CD4-positive, alpha-beta T cell treated with Interleukin-6 for 4 hours (primary cell): ENCODE results near the gene STYK1.
A peak's percentile ranks its signal among the peaks of the same experiment; 100 is the strongest.
"Not testable (repeated sequence)": the region's sequence is repeated elsewhere in the genome, so short reads cannot be mapped to it uniquely, and the experiment has no call there.

Experiments used
- DNase-seq: peaks from one replicate; pipeline ENCODE4 v3.0.0-alpha.2; 2020; ENCODE audit warnings: mixed read lengths

Gene STYK1

GRCh38 chr12:10688042-10688441 is 14.2 kb upstream of the STYK1 start:
- no peak for DNase-seq

GRCh38 chr12:10672231-10672868 is 1.5 kb downstream of the STYK1 start:
- peak; percentile 14 for DNase-seq

GRCh38 chr12:10669533-10669932 is 4.3 kb downstream of the STYK1 start:
- DNase-seq, result no peak

DNA sequence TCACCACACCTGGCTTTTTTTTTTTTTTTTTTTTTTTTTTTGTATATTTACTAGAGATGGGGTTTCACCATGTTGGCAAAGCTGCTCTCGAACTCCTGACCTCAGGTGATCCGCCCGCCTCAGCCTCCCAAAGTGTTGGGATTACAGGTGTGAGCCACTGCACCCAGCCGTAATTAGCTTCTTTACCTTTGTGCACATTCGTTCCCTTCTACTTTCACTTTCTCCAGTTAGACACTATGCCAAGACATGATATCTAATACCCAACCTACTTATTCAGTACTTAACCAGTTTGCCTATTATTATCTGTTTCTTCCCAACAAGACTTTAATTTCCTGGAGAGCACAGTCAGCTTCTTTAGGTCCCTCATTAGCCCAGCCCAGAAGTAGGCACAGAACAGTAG is 5.3 kb downstream of the STYK1 start:
- DNase-seq, result no peak

GRCh38 chr12:10667581-10667980 is 6.3 kb downstream of the STYK1 start:
- DNase-seq, result no peak

- DNase-seq, result no peak
Measured at GRCh38 chr12:10664499-10664898, 9.4 kb downstream of the STYK1 start.

DNA sequence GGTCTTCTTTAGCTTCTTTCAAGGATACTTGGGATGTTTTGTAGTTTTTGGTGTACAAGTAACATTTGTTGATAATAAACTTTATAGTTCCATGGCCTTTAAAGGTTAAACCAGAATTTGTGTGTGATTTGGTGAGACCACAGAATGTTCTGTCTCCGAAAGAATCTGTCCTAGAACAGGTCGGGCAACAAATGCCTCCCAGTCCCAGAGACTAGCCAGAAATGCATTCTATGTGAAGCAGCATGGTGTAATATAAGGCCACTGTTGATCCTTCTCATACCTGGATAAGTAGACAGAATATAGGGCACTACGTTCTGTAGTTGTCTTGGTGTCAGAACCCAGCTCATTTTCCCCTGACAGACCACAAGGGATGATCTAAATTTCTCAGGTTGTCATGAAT is 10.0 kb downstream of the STYK1 start:
- no peak for DNase-seq

DNA sequence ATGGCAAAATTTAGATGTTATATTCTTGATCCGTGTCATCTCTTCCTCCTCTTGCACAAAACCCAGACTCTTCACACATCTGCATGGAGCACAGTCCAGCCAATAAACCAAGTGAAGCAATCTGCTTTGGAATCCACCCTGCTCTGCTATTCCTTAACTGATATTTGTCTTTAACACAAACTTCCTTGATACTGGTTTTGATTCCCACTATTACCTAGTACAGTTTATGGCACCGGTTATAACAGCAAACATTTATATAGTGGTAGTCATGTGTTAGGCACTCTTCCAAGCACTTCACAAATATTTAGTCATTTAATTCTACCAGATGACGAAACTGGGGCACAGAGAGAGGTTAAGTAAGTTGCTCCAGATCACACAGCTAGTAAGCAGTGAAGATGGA is 12.5 kb downstream of the STYK1 start:
- DNase-seq, result no peak

DNA sequence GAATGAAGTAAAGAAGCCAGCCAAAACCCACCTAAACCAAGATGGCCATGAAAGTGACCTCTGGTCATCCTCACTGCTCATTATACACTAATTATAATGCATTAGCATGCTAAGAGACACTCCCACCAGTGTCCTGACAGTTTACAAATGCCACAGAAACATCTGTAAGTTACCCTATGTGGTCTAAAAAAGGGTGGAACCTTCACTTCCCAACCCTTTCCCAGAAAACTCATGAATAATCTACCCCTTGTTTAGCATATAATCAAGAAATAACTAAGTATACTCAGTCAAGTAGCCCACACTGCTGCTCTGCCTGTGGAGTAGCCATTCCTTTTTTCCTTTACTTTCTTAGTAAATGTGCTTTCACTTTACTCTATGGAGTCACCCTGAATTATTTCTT is 19.8 kb downstream of the STYK1 start:
- no peak for DNase-seq

DNA sequence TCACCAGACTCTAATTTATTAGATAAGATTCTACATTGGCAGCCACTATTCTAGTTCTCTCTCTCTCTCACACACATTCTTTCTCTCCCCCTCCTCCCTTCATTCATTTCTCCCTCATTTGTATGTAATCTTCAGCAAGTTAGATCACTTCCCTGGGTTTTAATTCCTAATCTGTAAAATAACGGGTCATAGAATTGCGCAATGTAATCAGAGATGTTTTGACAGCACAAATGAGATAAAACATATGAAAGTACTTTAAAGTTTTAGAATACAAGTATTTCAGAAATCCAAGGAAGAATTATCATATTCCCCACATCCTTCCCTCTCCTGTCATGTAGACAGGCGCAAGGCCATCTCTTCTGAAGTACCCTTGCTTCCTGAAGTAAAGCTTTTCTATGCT is 21.7 kb downstream of the STYK1 start:
- no peak for DNase-seq

GRCh38 chr12:10646576-10646975 is 27.3 kb downstream of the STYK1 start:
- not testable (repeated sequence) for DNase-seq

DNA sequence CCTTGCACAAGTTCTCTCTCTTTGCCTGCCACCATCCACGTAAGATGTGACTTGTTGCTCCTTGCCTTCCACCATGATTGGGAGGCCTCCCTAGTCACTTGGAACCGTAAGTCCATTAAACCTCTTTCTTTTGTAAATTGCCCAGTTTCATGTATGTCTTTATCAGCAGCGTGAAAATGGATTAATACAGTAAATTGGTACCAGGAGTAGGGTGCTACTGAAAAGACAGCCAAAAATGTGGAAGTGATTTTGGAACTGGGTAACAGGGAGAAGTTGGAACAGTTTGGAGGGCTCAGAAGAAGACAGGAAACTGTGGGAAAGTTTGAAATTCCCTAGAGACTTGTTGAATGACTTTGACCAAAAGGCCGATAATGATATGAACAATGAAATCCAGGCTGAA is 27.9 kb downstream of the STYK1 start:
- no peak for DNase-seq

GRCh38 chr12:10641735-10642500 is 31.9 kb downstream of the STYK1 start:
- no peak for DNase-seq

GRCh38 chr12:10638728-10639127 is 35.1 kb downstream of the STYK1 start:
- DNase-seq, result no peak

DNA sequence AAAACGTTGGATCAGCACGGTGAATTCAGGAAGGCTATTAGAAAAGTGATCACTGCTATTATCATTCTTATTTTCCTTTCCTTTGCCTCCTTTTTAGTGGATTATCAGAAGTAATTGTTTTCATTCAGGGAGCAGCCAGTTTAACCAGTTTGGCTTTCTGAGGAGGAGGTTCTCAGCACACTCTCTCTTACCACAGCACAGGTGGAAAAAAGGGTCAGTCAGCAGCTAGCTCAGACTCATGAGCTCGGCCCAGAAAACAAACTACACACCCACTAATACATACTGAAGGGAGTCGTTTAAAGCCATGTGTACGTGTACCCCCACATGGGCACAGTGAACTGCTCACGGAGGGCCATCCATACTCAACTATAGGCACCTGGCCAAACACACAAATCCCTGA is 37.2 kb downstream of the STYK1 start:
- no peak for DNase-seq

DNA sequence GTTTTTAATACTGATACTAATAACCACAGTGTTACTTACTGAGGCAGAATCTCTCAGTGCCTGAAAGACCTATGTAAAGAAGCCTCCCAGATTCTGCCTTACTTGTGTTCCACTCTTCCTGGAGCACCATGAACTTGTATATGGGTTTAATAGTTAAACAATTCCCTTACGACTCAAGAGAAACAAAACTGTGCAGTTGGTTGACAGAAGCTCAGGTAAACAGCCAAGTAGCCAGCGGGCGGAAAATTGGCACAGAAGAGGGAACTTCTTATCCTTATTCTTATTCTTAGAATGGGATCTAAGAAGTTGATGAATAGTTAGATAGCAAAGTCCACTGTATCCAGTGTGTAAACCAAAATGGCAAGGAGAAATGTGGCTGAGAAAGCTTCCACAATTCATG is 37.7 kb downstream of the STYK1 start:
- no peak for DNase-seq

GRCh38 chr12:10635306-10635705 is 38.5 kb downstream of the STYK1 start:
- DNase-seq, result no peak

DNA sequence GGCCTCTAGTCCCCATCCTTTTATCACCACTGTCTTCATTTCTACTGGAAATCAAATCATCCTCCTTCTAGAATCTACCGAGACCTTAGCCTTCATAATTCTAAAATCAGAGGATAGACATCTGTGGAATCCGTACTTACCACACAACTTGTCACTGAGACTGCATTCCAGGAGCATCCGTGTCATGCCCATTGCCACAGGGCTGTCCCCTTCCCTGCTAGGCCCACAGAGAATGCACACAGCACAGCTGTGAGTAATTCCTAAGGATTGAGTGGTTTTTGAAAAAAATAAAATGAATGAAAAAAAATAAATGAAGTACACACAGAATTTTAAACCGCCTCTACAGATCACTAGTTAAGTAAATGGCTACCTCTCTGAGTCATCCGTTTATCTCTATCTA is 39.4 kb downstream of the STYK1 start:
- no peak for DNase-seq

DNA sequence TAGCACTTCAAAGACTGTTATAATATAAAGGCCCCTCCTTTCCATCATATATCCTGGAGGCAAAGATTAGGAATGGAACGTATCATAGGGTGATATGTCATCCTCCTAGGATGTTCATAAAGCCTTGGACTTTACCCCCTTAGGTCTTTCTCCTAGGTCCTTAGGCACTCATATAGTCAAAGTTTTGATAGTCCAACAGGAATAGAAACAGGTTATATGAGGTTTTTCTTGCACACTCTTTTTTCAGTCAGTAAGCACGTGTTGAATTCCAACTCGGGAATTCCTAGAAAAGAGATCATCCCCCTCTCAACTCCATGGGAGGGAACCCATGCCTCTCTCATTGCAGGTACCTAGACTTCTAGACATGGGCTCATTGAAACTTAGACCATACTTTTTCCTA is 40.3 kb downstream of the STYK1 start:
- no peak for DNase-seq

DNA sequence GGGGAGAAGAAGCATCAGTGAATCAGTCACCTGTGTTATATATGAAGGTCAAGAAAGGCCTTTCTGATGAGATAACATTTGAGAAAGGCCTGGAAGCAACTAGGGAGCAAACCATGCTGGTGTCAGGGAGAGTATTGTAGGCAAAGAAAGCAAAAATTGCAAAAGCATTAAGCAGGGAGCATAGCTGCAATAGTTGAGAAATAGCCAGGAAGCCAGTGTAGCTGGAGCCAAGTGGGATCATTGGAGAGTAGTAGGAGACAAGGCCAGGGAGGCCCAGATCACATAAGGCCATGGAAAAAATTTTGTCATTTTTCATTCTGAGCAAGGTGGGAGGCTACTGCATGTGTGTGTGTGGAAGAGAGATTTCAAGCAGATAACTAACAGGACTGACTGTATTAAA is 41.6 kb downstream of the STYK1 start:
- no peak for DNase-seq

DNA sequence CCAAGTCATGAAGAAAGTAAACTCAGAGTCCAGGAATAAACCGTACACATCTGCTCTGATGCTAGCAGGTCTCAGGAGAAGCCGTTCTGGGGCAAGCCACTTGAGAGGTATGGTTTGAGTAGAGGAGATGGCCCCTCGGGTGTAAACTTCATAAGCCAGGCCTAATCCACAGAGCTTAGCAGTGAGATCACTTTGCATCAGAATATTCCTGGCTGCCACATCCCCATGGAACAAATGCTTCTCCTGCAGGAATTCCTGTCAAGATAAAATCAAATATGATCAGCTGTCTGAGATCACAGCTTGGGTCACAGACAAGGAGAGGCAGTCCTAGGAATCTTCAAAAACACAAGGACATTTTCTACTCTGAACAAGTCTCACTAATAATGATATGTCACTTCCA is 49.2 kb downstream of the STYK1 start:
- no peak for DNase-seq

DNA sequence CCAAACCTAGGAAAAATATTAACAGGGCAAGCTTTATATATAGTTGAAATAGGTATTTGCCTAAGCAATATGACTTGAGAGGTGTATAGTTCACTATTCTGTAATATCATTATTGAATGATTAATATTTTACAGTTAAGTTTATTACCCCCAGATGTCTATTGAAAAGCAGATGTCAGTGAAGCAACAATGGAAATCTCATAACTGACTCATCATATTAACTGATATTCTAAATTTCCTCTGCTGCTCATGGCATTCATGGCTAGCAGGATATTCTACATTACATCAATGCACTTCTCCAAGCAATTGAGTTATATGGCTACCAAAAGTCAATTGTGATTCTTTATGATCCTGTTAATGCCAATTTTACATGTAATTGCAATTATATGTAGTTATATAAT is 50.7 kb downstream of the STYK1 start:
- DNase-seq, result no peak

GRCh38 chr12:10621278-10621677 is 52.6 kb downstream of the STYK1 start:
- DNase-seq, result no peak

DNA sequence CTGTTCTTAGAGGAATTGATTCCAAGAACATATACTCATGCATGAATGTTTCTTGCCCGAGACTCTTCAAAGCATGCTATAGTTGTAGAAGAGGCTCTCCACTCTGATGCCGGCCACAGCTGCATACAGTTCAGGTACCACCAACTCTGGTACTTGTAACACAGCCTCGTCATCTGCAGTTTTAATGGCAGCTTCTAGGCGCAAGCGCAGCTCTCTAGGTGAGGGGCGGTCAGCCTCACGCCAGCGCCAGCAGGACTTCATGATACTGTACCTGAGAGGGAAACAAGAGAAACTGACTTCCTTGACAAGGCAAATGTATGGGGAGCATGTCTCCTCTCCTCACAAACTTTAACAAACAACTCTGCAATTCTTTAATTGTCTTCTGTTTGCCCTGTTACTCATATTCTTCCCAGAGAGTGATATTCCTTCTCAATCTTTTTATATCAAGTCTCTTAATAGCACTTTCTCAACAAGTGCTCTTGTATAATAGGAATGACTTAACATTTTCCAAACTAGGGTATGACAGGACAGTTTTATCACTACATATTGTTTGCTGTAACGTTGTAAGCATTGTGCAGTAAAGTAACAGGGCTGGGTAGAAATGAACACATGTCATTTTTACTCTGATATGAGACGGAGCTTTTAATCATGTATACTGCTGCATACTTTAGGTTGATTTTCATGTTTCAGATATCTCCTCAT is 53.6 kb downstream of the STYK1 start:
- no peak for DNase-seq
